Measurements from ENCODE around the gene MGAT3. TPM values are rescaled to one million over a fixed set of nuclear protein-coding genes. Genes with fewer than 3 reads are reported as not detected.

MGAT3 gene
- total and polyA plus RNA-seq, 9 of the 15 experiments (the other 6 are each of a cell fraction or from before 2014, with no cell fraction given) = 0.10 to 11.5 (median 4.6) TPM

DNA sequence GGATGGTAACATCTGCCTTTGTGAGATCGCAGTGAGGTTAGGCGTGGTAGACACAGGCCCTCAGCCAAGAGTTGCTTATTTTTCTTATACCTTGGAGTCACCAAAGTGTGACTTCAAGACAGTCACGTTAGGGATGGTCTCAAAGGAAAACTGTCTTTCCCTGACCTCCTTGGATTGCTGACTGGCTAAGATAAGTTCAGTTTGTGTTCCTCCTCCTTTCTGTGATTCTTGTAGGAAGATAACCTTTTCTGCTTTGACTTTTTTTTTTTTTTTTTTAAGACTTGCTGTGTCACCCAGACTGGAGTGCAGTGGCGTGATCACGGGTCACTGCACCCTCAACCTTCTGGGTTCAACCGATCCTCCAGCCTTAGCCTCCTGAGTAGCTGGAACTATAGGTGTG, 34.1 kb upstream of the MGAT3 start (continued):
- TF ChIP-seq, protein P1, sequence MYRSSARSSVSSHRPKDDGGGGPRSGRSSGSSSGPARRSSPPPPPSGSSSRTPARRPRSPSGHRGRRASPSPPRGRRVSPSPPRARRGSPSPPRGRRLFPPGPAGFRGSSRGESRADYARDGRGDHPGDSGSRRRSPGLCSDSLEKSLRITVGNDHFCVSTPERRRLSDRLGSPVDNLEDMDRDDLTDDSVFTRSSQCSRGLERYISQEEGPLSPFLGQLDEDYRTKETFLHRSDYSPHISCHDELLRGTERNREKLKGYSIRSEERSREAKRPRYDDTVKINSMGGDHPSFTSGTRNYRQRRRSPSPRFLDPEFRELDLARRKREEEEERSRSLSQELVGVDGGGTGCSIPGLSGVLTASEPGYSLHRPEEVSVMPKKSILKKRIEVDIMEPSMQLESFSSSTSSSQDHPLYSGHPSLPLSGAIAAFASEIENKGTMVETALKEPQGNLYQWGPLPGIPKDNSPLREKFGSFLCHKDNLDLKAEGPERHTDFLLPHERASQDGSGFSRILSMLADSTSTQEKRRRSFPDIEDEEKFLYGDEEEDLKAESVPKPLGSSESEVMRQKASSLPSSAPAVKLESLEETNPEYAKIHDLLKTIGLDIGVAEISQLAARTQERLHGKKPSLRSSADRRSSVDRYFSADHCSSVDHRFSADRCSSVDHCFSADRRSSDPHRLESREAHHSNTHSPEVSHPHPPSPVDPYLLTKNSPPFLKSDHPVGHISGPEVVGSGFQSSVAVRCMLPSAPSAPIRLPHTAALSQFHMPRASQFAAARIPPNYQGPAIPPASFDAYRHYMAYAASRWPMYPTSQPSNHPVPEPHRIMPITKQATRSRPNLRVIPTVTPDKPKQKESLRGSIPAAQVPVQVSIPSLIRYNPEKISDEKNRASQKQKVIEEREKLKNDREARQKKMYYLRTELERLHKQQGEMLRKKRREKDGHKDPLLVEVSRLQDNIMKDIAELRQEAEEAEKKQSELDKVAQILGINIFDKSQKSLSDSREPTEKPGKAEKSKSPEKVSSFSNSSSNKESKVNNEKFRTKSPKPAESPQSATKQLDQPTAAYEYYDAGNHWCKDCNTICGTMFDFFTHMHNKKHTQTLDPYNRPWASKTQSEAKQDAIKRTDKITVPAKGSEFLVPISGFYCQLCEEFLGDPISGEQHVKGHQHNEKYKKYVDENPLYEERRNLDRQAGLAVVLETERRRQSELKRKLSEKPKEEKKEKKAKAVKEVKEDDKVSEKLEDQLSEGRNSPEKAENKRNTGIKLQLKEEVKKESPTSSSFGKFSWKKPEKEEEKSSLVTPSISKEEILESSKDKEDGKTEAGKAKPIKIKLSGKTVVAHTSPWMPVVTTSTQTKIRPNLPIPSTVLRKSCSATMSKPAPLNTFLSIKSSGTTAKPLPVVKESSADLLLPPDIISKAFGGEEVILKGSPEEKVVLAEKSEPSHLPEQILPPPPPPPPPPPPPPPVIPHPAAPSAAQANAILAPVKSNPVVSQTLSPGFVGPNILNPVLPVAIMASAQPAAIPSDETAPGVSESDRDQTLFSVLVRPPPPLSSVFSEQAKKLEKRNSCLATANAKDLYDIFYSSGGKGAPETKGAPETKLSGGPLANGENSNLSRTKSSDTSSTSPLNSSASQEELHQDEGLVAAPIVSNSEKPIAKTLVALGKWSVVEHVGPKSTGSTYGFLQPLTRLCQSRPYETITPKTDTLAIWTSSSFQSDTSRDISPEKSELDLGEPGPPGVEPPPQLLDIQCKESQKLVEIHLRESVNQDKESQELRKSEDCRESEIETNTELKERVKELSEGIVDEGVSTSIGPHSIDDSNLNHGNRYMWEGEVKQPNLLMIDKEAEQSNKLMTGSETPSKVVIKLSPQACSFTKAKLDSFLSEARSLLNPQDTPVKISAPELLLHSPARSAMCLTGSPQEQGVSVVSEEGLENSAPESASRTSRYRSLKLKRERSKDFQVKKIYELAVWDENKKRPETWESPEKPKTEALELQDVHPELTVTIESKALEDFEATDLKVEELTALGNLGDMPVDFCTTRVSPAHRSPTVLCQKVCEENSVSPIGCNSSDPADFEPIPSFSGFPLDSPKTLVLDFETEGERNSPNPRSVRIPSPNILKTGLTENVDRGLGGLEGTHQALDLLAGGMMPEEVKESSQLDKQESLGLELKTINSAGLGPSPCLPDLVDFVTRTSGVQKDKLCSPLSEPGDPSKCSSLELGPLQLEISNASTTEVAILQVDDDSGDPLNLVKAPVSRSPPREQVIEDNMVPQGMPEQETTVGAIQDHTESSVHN (IDR thresholded peaks at IDR 0.05; ENCODE audit: borderline replicate concordance in 1 of 2, low read depth in 1 of 2) = no peak
- TF ChIP-seq PTRF (tag; IDR thresholded peaks at IDR 0.05) (no peak), ZNF436 (CRISPR knock-in tag; IDR thresholded peaks at IDR 0.05) (no peak), RBM34 (IDR thresholded peaks at IDR 0.05; ENCODE audit: borderline replicate concordance, insufficient read depth, low read length) (no peak), ARID1B (IDR thresholded peaks at IDR 0.05) (peak; percentile 89), SMARCA4 (IDR thresholded peaks at IDR 0.05) (peak; percentile 88), SREBF2 (CRISPR knock-in tag; IDR thresholded peaks at IDR 0.05) (no peak), SETDB1 (IDR thresholded peaks at IDR 0.05; ENCODE audit: low read length) (no peak), CAMTA2 (CRISPR knock-in tag; conservative IDR thresholded peaks at IDR 0.05) (no peak), ZBTB1 (CRISPR knock-in tag; IDR thresholded peaks at IDR 0.05; ENCODE audit: borderline replicate concordance, low read depth) (no peak), ZNF121 (CRISPR knock-in tag; conservative IDR thresholded peaks at IDR 0.05) (no peak), ZNF695 (CRISPR knock-in tag; IDR thresholded peaks at IDR 0.05) (no peak), GABPB1 (CRISPR knock-in tag; IDR thresholded peaks at IDR 0.05) (no peak), ZMIZ1 (IDR thresholded peaks at IDR 0.05; ENCODE audit: low read depth in 2 of 2, low read length in 2 of 2) (no peak), OTX1 (CRISPR knock-in tag; IDR thresholded peaks at IDR 0.05) (no peak)
- TF ChIP-seq, protein P2, sequence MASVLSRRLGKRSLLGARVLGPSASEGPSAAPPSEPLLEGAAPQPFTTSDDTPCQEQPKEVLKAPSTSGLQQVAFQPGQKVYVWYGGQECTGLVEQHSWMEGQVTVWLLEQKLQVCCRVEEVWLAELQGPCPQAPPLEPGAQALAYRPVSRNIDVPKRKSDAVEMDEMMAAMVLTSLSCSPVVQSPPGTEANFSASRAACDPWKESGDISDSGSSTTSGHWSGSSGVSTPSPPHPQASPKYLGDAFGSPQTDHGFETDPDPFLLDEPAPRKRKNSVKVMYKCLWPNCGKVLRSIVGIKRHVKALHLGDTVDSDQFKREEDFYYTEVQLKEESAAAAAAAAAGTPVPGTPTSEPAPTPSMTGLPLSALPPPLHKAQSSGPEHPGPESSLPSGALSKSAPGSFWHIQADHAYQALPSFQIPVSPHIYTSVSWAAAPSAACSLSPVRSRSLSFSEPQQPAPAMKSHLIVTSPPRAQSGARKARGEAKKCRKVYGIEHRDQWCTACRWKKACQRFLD (CRISPR knock-in tag; IDR thresholded peaks at IDR 0.05) = no peak
